Heart right ventricle (tissue), 16 donors: Measurements from ENCODE around the gene AJUBA. TPM values are rescaled to one million over a fixed set of nuclear protein-coding genes. Genes with fewer than 3 reads are reported as not detected.

ENCODE experiments used
- ATAC-seq, 8 donors: fragments of 200-7000 bp; cut with Tn5 transposase; one replicate each; pipeline ENCODE4 v1.9.1; 2020; ENCODE audit warnings: mild to moderate bottlenecking in 8 of 8, moderate library complexity in 8 of 8, moderate number of reproducible peaks in 1 of 8
- DNase-seq, 2 donors: peaks; one replicate each; pipeline ENCODE4 v3.0.0-alpha.2; 2020
- H3K27ac ChIP-seq, 10 donors: fragments of 200-600 bp; sonication (generic) in 2 of 10; one replicate each; pipeline versions ENCODE4 v1.5.0 to v1.8.0; 2020 to 2022; ENCODE audit warnings: mild to moderate bottlenecking in 3 of 10
- H3K27me3 ChIP-seq, 7 donors: fragments of 200-600 bp; one replicate each; pipeline ENCODE4 v1.8.0; 2021 to 2022; ENCODE audit warnings: mild to moderate bottlenecking in 2 of 7
- H3K36me3 ChIP-seq, 9 donors: fragments of 200-600 bp; sonication (generic) in 1 of 9; one replicate each; pipeline versions ENCODE4 v1.5.0 to v1.8.0; 2020 to 2022; ENCODE audit warnings: mild to moderate bottlenecking in 2 of 9
- H3K4me1 ChIP-seq, 9 donors: fragments of 200-600 bp; sonication (generic) in 1 of 9; one replicate each; pipeline versions ENCODE4 v1.5.0 to v1.8.0; 2020 to 2022; ENCODE audit warnings: mild to moderate bottlenecking in 4 of 9
- H3K4me3 ChIP-seq, 10 donors: fragments of 200-600 bp; sonication (generic) in 2 of 10; one replicate each; pipeline versions ENCODE4 v1.5.0 to v1.8.0; 2020 to 2022; ENCODE audit warnings: mild to moderate bottlenecking in 7 of 10, moderate library complexity in 2 of 10
- H3K9me3 ChIP-seq, 11 donors: fragments of 200-600 bp in 10 of 11; sonication (generic) in 2 of 11; one replicate each; pipeline versions ENCODE4 v1.5.0 to v1.8.0; 2013 to 2022; ENCODE audit warnings: mild to moderate bottlenecking in 2 of 11, control low read depth in 1 of 11, moderate library complexity in 1 of 11
- WGBS, 2 donors: extraction: QIAGEN DNeasy Blood & Tissue Kit; methylation state at CpG; one replicate each; pipeline ENCODE4 v1.1.7; 2013; ENCODE audit warnings: inconsistent platforms in 1 of 2; 5-methylcytosine and 5-hydroxymethylcytosine counted together
- intact Hi-C, 10 donors: fragments of 100-400 bp; cut with DNase I; formaldehyde crosslinking; loops; one replicate each; pipeline versions ENCODE4 v1.11.1 to v1.14.2; 2022
- polyA plus RNA-seq, 2 donors: library from polyadenylated mRNA; stranded (reverse); fragments of 200-250 nt; gene quantifications; one replicate each; pipeline ENCODE4 v1.2.3, GENCODE V29; 2013
- total RNA-seq, 10 donors: library from RNA; stranded (reverse); fragmentation: NEBNext Ultra II Directional in 3 of 10; extraction: Animal tissue kit (Norgen Biotek cat#: 25700) in 3 of 10; gene quantifications; one replicate each; pipeline versions ENCODE4 v1.2.1 to v1.2.4, GENCODE V29; 2021 to 2023
- TF ChIP-seq, protein P1 (sequence below), 9 donors: fragments of 200-600 bp; sonication (generic) in 2 of 9; IDR thresholded peaks; one replicate each; pipeline versions ENCODE4 v1.5.0 to v1.8.0; 2021 to 2022; ENCODE audit warnings: antibody characterized with exemption in 9 of 9, mild to moderate bottlenecking in 5 of 9, moderate library complexity in 1 of 9
- donor health status: Arrhythmogenic right ventricular cardiomyopathy.
- donor health status: ischemic (EF 13 %, LVEDD 7.1; RV severe dilation, severe dysfunction).
- donor health status: healthy with polysubstance abuse.
- donor health status: DM: no; HTN: yes; CAD: no.
- donor health status: DM: no; HTN: no; CAD: no.
- donor health status: ischemic (EF 25% LVEDD 6.9; RV normal size, moderate dysfunction).
- donor health status: ischemic (EF 25% LVEDD 5.7; RV mildly dilated, moderate dysfunction).
- donor health status: healthy.
- donor health status: DM: yes; HTN: yes; CAD: no.
- donor health status: Ischemic cardiomyopathy.
- donor health status: ischemic (EF 35%, LVEDD 5.7; RV mildly dilated, moderate dysfunction).
- donor health status: nonischemic (EF 11% LVEDD 7.7; RV severe dilation, severe dysfunction).
- donor health status: DM: yes; HTN: yes; CAD: no.
- donor health status: PGD.
- donor health status: ischemic (EF 29% LVEDD 5.4; RV normal size, mild dysfunction).
- donor health status: nonischemic (EF 23%, LVEDD 6.1; RV moderate dilation, normal function).

Gene AJUBA
- total and polyA plus RNA-seq, 12 donors, result 5.3 to 25.9 (median 10.2) TPM

DNA sequence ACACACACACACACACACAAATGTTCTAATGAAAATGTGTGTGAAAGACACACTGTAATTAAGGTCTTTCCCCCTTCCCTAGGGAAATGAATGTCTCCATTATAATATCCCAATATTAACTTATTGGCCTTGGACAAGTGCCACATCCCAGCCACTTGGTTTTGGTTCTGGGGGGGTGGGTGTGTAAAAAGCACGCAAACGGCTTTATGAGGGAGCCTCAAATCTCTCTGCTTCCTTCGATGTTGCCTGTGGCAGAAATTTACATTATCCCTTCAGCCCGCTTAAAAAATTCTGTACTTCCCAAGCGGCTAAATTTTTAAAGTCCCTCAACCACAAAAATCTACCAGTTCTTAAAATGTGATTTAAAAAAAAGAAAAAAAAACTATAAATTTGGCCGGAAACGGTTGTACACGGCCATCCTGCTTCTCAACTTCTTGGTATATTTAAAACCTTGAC, 27.2 kb upstream of the AJUBA start:
- no peaks in the 10 kb centered on the region for H3K27me3 ChIP-seq
- ATAC-seq (no peak), DNase-seq (no peak)
- TF ChIP-seq, protein P1, sequence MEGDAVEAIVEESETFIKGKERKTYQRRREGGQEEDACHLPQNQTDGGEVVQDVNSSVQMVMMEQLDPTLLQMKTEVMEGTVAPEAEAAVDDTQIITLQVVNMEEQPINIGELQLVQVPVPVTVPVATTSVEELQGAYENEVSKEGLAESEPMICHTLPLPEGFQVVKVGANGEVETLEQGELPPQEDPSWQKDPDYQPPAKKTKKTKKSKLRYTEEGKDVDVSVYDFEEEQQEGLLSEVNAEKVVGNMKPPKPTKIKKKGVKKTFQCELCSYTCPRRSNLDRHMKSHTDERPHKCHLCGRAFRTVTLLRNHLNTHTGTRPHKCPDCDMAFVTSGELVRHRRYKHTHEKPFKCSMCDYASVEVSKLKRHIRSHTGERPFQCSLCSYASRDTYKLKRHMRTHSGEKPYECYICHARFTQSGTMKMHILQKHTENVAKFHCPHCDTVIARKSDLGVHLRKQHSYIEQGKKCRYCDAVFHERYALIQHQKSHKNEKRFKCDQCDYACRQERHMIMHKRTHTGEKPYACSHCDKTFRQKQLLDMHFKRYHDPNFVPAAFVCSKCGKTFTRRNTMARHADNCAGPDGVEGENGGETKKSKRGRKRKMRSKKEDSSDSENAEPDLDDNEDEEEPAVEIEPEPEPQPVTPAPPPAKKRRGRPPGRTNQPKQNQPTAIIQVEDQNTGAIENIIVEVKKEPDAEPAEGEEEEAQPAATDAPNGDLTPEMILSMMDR (IDR thresholded peaks at IDR 0.05), result no peak
- H3K4me3 ChIP-seq, result peak overlapping the region in 9 of 10 donors; percentile 22 to 65 (median 55)
- no peaks in the 10 kb centered on the region for H3K36me3 ChIP-seq
- intact Hi-C loops, result no loop called here
- no peaks in the 10 kb centered on the region for H3K9me3 ChIP-seq
- H3K4me1 ChIP-seq, result peaks cover 3 to 39% (median 25%) of the 10 kb centered on the region in 9 donors
- 30 to 32% methylated on average over 8 of the region's 8 CpGs for WGBS, 2 donors
- H3K27ac ChIP-seq, result peak overlapping the region in 9 of 10 donors; percentile 51 to 91 (median 75)

DNA sequence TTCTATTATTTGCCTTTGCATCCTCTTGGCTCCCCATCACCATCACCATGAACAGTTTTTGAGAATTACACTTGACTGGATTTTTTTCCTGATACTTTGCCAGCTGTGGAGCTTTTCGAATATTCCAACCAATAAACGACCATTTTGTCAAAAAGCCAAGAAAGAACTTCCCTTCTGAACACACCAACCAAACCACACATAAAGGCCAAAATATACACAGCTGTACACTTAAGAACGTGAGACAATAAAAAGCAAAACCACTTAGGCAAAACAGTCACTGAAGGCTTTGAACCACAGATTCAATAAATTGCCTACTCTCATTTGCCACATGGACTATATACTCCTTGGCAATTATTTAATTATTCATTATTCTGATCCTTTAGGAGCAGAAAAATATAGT, 26.5 kb upstream of the AJUBA start:
- Histone ChIP-seq H3K27me3 (no peaks in the 10 kb centered on the region), H3K4me1 (peaks cover 3 to 39% (median 25%) of the 10 kb centered on the region in 9 donors), H3K36me3 (no peaks in the 10 kb centered on the region), H3K9me3 (no peaks in the 10 kb centered on the region), H3K27ac (no peak overlapping the region), H3K4me3 (peak overlapping the region in 1 of 10 donors; percentile 65)
- intact Hi-C loops, result no loop called here
- no peak for DNase-seq
- no peak for ATAC-seq
- TF ChIP-seq, protein P1 (IDR thresholded peaks at IDR 0.05), result no peak
- WGBS, 2 donors, result 46 to 63% methylated on average over 3 of the region's 3 CpGs

DNA sequence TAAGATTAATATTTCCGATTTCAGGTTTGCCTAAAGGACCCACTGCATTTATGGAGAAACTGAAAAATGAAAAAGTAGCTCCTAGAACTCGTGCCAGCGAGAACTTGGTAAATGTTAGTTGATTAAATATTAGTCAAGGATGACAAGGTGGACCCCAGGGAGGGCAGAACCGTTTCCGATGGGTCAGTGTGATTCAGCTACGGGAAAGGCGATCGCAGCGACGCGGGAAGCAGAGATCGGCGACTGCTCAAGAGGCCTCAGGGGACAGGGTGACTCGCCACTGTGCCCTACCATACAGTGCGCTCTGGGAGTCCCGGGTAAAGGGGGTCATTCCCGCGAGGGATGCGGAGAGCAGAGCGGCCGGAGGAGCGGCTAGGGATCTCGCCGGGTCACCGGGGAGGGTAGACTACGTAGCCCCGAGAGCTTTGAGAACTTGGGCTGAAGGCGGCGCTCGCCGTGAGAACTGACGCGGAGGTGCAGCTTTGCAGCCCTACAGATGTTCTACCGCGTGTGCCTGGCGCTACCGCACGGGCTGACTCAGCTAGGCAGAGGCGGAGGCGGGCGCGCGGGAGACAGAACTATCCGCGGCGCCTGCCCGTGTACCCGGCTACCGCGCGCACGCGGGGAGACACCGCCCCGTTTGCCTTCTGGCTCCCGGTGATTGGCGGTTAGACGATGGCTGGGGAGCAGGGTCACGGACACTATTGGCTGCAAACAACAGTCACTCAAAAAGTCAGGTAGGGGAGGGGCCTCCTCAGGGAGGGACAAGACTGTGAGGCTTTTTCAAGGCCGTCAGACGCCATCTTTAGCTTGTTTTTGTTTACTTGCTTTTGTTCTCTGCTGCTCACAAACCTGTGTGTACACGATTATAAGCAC, 24.4 kb upstream of the AJUBA start:
- H3K4me3 ChIP-seq, result peak overlapping the region; percentile 53 to 91 (median 75)
- DNase-seq (peak; percentile 94 to 98), ATAC-seq (peak; percentile 99 to 100 (median 99))
- intact Hi-C loops, result loop anchor here in 4 of 10 donors (2.0 kb wide), 1 partner anchor 28 kb away; the partner anchor contains the start of gene PSMB5 (in 4 of the 4)
- H3K27me3 ChIP-seq, result no peaks in the 10 kb centered on the region
- H3K27ac ChIP-seq, result peak overlapping the region; percentile 86 to 98 (median 96)
- TF ChIP-seq, protein P1 (IDR thresholded peaks at IDR 0.05), result peak in 4 of 9 donors; percentile 32 to 50 (median 42)
- H3K9me3 ChIP-seq, result no peaks in the 10 kb centered on the region
- H3K4me1 ChIP-seq, result peaks cover 3 to 39% (median 25%) of the 10 kb centered on the region in 9 donors
- 1% methylated on average over 62 of the region's 62 CpGs for WGBS, 2 donors
- no peaks in the 10 kb centered on the region for H3K36me3 ChIP-seq

DNA sequence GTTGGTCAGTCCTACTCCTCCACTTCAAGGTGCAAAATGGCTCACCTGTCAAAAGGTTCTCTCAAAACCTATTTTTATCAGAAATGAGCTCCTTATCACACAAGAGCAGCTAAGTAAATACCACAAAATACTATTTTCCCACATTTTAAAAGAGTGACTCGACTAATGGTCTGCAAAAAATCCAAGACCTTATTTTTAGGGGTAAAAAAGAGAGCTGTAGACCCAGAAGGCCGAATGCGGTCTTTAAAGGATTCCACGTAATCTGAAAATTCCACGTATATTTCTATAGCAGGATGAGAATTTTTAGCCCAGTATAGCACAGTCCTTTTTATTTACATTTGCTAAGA, 23.8 kb upstream of the AJUBA start:
- DNase-seq (no peak), ATAC-seq (no peak)
- H3K9me3 ChIP-seq, result no peaks in the 10 kb centered on the region
- H3K27ac ChIP-seq, result peak overlapping the region in 9 of 10 donors; percentile 89 to 98 (median 96)
- no peaks in the 10 kb centered on the region for H3K36me3 ChIP-seq
- H3K4me1 ChIP-seq, result peaks cover 3 to 39% (median 25%) of the 10 kb centered on the region in 9 donors
- TF ChIP-seq, protein P1 (IDR thresholded peaks at IDR 0.05), result no peak
- 62 to 66% methylated on average over 5 of the region's 5 CpGs for WGBS, 2 donors
- intact Hi-C loops, result loop anchor here in 4 of 10 donors (2.0 kb wide), 1 partner anchor 29 kb away; the partner anchor contains the start of gene PSMB5 (in 4 of the 4)
- peak overlapping the region; percentile 53 to 91 (median 75) for H3K4me3 ChIP-seq
- no peaks in the 10 kb centered on the region for H3K27me3 ChIP-seq
